BE2C (cell line): ENCODE data around the gene SHB.

Experiments
- DNase-seq: peaks from one replicate; pipeline ENCODE4 v3.0.0-alpha.2; 2020
- H3K27me3 ChIP-seq: fragments of 250-450 bp; sonication (Bioruptor Pico); 2 replicates; pipeline ENCODE4 v1.5.1; 2020; ENCODE audit warnings: mild to moderate bottlenecking
- H3K36me3 ChIP-seq: fragments of 250-450 bp; sonication (Bioruptor Pico); 2 replicates; pipeline ENCODE4 v1.5.1; 2020; ENCODE audit warnings: mild to moderate bottlenecking
- H3K4me1 ChIP-seq: fragments of 250-450 bp; sonication (Bioruptor Pico); 2 replicates; pipeline ENCODE4 v1.5.1; 2020
- H3K4me3 ChIP-seq: 2 replicates; pipeline ENCODE4 v1.5.1; 2011; ENCODE audit warnings: low read depth, low read length
- H3K9me3 ChIP-seq: fragments of 250-450 bp; sonication (Bioruptor Pico); 2 replicates; pipeline ENCODE4 v1.5.1; 2020
- TF ChIP-seq, protein P1 (sequence below): IDR thresholded peaks from 2 replicates; pipeline ENCODE4 v1.5.1; 2012; ENCODE audit warnings: mild to moderate bottlenecking, low read depth, low read length

Gene SHB

DNA sequence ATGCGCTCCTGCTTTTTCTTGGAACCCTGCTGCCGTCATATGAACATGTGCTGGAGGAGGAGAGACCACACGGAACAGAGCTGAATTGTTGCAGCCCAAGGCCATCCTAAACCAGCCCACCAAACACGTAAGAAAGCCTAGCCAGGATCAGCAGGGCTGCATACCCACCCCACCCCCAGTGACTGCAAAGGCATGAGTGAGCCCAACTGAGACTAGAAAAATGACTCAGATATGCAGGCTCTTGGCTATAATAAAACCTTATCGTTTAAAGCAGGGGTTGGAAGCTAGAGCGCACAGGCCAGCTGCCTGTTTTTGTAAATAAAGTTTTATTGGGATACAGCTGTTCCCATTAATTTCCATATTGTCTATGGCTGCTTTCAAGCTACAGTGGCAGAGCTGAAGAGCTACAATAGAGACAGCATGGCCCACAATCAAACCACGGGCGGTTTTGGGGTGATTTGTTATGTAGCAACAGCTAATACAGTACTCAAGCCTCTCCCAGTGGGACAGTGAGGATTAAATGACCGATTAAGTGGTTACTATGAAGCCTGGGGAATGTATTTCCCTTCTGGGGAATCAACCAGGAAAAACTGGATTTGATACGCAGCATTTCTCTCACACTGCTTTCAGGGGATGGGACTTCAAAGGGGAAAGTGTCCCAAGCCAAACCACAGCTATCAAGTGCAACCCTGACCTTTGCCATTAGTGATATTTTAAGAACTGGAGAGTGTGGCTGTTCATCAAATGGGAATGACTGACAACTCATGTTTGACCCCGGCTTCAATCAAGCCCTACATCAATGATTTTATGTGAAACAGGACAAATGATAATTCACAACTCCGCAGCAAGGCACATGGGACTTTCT is 6.3 kb downstream of the SHB start:
- no peaks in the 10 kb centered on the region for H3K27me3 ChIP-seq
- no peak for DNase-seq
- H3K4me1 ChIP-seq = peaks cover 26% of the 10 kb centered on the region
- H3K36me3 ChIP-seq = no peaks in the 10 kb centered on the region; the same call in 1 of the 2 replicates
- no peaks in the 10 kb centered on the region for H3K9me3 ChIP-seq
- TF ChIP-seq, protein P1, sequence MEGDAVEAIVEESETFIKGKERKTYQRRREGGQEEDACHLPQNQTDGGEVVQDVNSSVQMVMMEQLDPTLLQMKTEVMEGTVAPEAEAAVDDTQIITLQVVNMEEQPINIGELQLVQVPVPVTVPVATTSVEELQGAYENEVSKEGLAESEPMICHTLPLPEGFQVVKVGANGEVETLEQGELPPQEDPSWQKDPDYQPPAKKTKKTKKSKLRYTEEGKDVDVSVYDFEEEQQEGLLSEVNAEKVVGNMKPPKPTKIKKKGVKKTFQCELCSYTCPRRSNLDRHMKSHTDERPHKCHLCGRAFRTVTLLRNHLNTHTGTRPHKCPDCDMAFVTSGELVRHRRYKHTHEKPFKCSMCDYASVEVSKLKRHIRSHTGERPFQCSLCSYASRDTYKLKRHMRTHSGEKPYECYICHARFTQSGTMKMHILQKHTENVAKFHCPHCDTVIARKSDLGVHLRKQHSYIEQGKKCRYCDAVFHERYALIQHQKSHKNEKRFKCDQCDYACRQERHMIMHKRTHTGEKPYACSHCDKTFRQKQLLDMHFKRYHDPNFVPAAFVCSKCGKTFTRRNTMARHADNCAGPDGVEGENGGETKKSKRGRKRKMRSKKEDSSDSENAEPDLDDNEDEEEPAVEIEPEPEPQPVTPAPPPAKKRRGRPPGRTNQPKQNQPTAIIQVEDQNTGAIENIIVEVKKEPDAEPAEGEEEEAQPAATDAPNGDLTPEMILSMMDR = no peak
- H3K4me3 ChIP-seq = no peak overlapping the region

GRCh38 chr9:38062106-38062497 is 6.9 kb downstream of the SHB start:
- TF ChIP-seq, protein P1 = no peak
- H3K9me3 ChIP-seq = no peaks in the 10 kb centered on the region
- DNase-seq = no peak
- no peaks in the 10 kb centered on the region for H3K27me3 ChIP-seq
- H3K4me3 ChIP-seq = no peak overlapping the region
- no peaks in the 10 kb centered on the region; the same call in 1 of the 2 replicates for H3K36me3 ChIP-seq
- H3K4me1 ChIP-seq = peaks cover 26% of the 10 kb centered on the region

DNA sequence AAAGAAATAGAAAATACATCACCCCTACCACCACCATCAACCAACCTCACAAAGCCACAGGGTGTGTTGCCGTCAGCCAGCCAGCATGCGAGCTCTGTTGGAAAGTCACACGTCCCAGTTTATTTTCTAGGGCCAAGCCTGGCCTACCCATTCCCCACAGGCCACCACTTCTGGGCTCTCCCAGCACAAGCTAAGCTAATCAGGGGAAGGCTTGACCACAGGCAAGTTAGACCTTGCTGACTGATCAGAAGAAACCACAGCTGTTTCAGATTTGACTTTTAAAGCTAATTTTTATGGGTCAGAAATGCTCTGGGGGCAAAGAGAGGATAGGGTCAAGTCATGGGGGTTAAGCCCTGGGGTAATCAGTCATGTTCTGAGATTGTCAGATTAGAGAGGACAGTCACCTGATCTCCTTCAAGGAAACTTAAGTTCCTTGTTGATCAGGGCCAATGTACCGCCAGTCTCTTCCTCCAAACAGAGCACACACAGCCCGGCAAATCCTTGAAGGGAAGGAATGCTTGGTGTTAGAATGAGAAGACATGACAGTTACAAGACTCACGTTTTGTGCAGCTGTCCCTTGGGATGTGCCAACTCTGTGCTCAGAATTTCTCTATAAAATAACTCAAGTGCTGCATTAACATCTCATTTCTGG is 7.6 kb downstream of the SHB start:
- TF ChIP-seq, protein P1 = no peak
- Histone ChIP-seq H3K4me3 (no peak overlapping the region), H3K4me1 (peaks cover 26% of the 10 kb centered on the region), H3K36me3 (no peaks in the 10 kb centered on the region; the same call in 1 of the 2 replicates), H3K9me3 (no peaks in the 10 kb centered on the region), H3K27me3 (no peaks in the 10 kb centered on the region)
- DNase-seq = no peak

GRCh38 chr9:38060681-38061080 is 8.3 kb downstream of the SHB start:
- Histone ChIP-seq H3K4me3 (no peak overlapping the region), H3K27me3 (no peaks in the 10 kb centered on the region), H3K4me1 (peaks cover 26% of the 10 kb centered on the region), H3K36me3 (no peaks in the 10 kb centered on the region; the same call in 1 of the 2 replicates), H3K9me3 (no peaks in the 10 kb centered on the region)
- TF ChIP-seq, protein P1 = no peak
- peak; percentile 48 for DNase-seq

DNA sequence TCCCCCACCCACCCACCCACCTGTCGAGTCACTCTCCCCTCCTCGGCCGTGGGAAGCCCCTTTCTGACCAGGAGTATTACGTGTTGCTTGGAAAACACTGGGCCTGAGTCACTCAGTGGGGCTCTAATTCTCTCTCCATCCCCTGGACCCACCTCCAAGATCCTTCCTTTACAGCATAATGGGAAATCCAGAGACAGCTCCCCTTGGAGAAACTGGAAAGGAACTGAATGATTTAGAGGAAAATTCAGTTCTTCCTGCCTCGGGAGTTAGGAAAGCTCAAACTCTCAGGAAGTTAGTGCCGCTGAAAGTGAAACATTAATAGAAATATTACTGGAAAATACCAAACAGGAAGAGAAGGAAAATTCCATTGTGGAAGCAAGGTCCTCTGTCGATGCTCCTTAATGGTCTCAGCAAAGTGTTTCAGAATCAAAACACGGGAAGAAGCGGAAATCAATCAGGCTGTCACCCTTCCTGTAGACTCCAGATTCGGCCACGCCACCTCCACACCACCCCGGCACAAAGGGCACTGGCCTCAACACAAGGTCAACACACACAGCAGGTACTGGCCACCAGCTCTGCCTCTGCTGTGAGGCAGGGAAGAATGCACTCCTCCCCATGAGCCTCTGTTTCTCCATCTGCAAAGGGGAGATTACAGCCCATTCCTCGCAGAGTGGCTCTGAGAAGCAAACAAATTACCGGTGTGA is 9.6 kb downstream of the SHB start:
- H3K4me3 ChIP-seq = no peak overlapping the region
- no peak for DNase-seq
- H3K36me3 ChIP-seq = no peaks in the 10 kb centered on the region; the same call in 1 of the 2 replicates
- no peaks in the 10 kb centered on the region for H3K9me3 ChIP-seq
- no peaks in the 10 kb centered on the region for H3K27me3 ChIP-seq
- TF ChIP-seq, protein P1 = no peak
- H3K4me1 ChIP-seq = peaks cover 26% of the 10 kb centered on the region
